Calu3 (cell line): Measurements from ENCODE around the gene CSN3. TPM values are rescaled to one million over a fixed set of nuclear protein-coding genes. Genes with fewer than 3 reads are reported as not detected.

Source experiments
- BruUV-seq: library from RNA; stranded (reverse); fragments of 400-500 nt; replicated peaks from 2 replicates; lab custom pipeline; 2021; lab: Mats Ljungman, UMichigan
- CTCF ChIA-PET: fragments of 300-600 bp; sonication (Branson Sonifier 250); formaldehyde crosslinking; loops from one replicate; lab custom pipeline; 2022; ENCODE audit warnings: antibody characterized with exemption; lab: Charles Lee
- DNase-seq: peaks from one replicate; pipeline ENCODE4 v3.0.0; 2022
- H3K27ac Mint-ChIP-seq: one replicate; pipeline ENCODE4 v1.8.0; 2022; ENCODE audit warnings: mixed read lengths; ENCODE audit not compliant: unreplicated experiment
- H3K27me3 Mint-ChIP-seq: one replicate; pipeline ENCODE4 v1.8.0; 2022; ENCODE audit warnings: mixed read lengths; ENCODE audit not compliant: unreplicated experiment
- H3K36me3 Mint-ChIP-seq: one replicate; pipeline ENCODE4 v1.8.0; 2022; ENCODE audit warnings: mild to moderate bottlenecking, moderate library complexity, mixed read lengths; ENCODE audit not compliant: insufficient read depth, unreplicated experiment
- H3K4me1 Mint-ChIP-seq: one replicate; pipeline ENCODE4 v1.8.0; 2022; ENCODE audit warnings: mild to moderate bottlenecking, low read depth, mixed read lengths; ENCODE audit not compliant: unreplicated experiment
- H3K4me3 Mint-ChIP-seq: one replicate; pipeline ENCODE4 v1.8.0; 2022; ENCODE audit warnings: mild to moderate bottlenecking, low read depth, moderate library complexity, mixed read lengths; ENCODE audit not compliant: unreplicated experiment
- H3K9me3 Mint-ChIP-seq: one replicate; pipeline ENCODE4 v1.8.0; 2022; ENCODE audit warnings: low read depth, mixed read lengths; ENCODE audit not compliant: unreplicated experiment
- intact Hi-C: fragments of 100-400 bp; cut with micrococcal nuclease; formaldehyde crosslinking; loops from one replicate; pipeline ENCODE4 v1.10.0; 2022; ENCODE audit not compliant: unreplicated experiment
- total RNA-seq: library from RNA; stranded (reverse); gene quantifications from 2 replicates; pipeline ENCODE4 v1.2.3, GENCODE V29; 2022
- TF ChIP-seq, protein P1 (sequence below): fragments of 200-600 bp; IDR thresholded peaks from one replicate; pipeline ENCODE4 v1.8.0; 2022; ENCODE audit warnings: antibody characterized with exemption; ENCODE audit not compliant: unreplicated experiment

Gene CSN3
- total RNA-seq, 1 experiment from 2014 or later = 1,246 TPM

DNA sequence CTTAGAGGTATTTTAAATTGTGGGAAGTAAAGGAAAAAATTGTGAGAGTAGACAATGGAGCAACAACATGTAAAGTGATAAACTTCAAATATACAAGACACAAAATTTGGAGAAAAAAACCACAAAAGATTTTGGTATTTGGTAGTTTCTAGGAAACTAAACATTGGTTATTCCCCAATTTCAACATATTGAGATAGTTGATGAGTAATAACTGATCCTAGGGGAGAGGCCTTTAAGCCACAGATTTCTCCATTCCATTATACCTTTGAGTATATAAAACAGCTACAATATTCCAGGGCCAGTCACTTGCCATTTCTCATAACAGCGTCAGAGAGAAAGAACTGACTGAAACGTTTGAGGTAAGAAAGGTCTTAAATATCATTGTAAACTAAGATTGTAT, 16.6 kb upstream of the CSN3 start, which contains the start of gene FDCSP:
FDCSP (plus strand) TSS at position 301 of the 400 bp plus-strand sequence. CDS start 5,071 bp downstream, outside the sequence.
- Mint-ChIP-seq H3K4me1 (peaks cover 13% of the 10 kb centered on the region), H3K27me3 (no peaks in the 10 kb centered on the region), H3K36me3 (peaks cover 52% of the 10 kb centered on the region), H3K4me3 (peak within 1 kb of the TSS; percentile 78), H3K27ac (peak within 1 kb of the TSS; percentile 91), H3K9me3 (no peaks in the 10 kb centered on the region)
- CTCF ChIA-PET = no interaction called here
- BruUV-seq = no TSS peak
- intact Hi-C loops = loop anchor here (2.0 to 10.0 kb wide), 3 partner anchors 15 to 1171 kb away; no protein-coding TSS in a partner anchor
- TF ChIP-seq, protein P1, sequence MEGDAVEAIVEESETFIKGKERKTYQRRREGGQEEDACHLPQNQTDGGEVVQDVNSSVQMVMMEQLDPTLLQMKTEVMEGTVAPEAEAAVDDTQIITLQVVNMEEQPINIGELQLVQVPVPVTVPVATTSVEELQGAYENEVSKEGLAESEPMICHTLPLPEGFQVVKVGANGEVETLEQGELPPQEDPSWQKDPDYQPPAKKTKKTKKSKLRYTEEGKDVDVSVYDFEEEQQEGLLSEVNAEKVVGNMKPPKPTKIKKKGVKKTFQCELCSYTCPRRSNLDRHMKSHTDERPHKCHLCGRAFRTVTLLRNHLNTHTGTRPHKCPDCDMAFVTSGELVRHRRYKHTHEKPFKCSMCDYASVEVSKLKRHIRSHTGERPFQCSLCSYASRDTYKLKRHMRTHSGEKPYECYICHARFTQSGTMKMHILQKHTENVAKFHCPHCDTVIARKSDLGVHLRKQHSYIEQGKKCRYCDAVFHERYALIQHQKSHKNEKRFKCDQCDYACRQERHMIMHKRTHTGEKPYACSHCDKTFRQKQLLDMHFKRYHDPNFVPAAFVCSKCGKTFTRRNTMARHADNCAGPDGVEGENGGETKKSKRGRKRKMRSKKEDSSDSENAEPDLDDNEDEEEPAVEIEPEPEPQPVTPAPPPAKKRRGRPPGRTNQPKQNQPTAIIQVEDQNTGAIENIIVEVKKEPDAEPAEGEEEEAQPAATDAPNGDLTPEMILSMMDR = no peak
- no peak for DNase-seq

DNA sequence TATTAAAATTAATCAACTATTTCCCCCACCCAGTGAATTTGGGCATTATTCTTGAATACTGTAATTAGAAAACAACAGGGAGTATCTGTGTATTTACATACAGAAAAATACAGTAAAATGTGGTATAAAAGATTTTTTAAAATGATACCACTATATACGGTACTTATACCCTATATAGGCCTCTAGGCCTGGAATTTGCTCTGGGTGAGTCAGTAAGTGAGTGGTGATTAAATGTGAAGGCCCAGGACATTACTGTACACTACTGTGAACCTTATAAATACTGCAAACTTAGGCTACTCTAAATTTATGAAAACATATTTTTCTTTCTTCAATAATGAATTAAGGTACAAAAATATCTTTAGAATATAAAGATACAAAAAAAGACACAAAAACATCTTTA, 6.3 kb upstream of the CSN3 start:
- H3K4me3 Mint-ChIP-seq = no peak overlapping the region
- no peaks in the 10 kb centered on the region for H3K27me3 Mint-ChIP-seq
- CTCF ChIA-PET = no interaction called here
- intact Hi-C loops = no loop called here
- H3K36me3 Mint-ChIP-seq = peaks cover 44% of the 10 kb centered on the region
- H3K9me3 Mint-ChIP-seq = no peaks in the 10 kb centered on the region
- no TSS peak for BruUV-seq
- peaks cover 25% of the 10 kb centered on the region for H3K4me1 Mint-ChIP-seq
- peak overlapping the region; percentile 88 for H3K27ac Mint-ChIP-seq
- TF ChIP-seq, protein P1 = no peak
- no peak for DNase-seq

- peak overlapping the region; percentile 88 for H3K27ac Mint-ChIP-seq
- peaks cover 25% of the 10 kb centered on the region for H3K4me1 Mint-ChIP-seq
- H3K36me3 Mint-ChIP-seq = peaks cover 40% of the 10 kb centered on the region
- no peak for DNase-seq
- no peaks in the 10 kb centered on the region for H3K9me3 Mint-ChIP-seq
- BruUV-seq = no TSS peak
- CTCF ChIA-PET = no interaction called here
- TF ChIP-seq, protein P1 = no peak
- peak overlapping the region; percentile 51 for H3K4me3 Mint-ChIP-seq
- no peaks in the 10 kb centered on the region for H3K27me3 Mint-ChIP-seq
- intact Hi-C loops = no loop called here
These were observed 3.1 kb upstream of the CSN3 start for GRCh38 chr4:70239131-70239883.

- CTCF ChIA-PET = no interaction called here
These were observed 2.4 kb upstream of the CSN3 start for GRCh38 chr4:70239884-70240591.

More at GRCh38 chr4:70239884-70240591, 2.4 kb upstream of the CSN3 start:
- TF ChIP-seq, protein P1 = no peak
- intact Hi-C loops = loop anchor here (2.0 to 5.0 kb wide), 2 partner anchors 13 to 43 kb away; partner anchors contain the start of genes FDCSP and ODAM
- Mint-ChIP-seq H3K27me3 (no peaks in the 10 kb centered on the region), H3K9me3 (no peaks in the 10 kb centered on the region), H3K4me1 (peaks cover 25% of the 10 kb centered on the region), H3K4me3 (no peak overlapping the region), H3K27ac (peak overlapping the region; percentile 54), H3K36me3 (peaks cover 43% of the 10 kb centered on the region)
- DNase-seq = no peak
- no TSS peak for BruUV-seq
